ENCODE data around the gene PPP1R1A.
A peak's percentile ranks its signal among the peaks of the same experiment; 100 is the strongest.

PPP1R1A gene

DNA sequence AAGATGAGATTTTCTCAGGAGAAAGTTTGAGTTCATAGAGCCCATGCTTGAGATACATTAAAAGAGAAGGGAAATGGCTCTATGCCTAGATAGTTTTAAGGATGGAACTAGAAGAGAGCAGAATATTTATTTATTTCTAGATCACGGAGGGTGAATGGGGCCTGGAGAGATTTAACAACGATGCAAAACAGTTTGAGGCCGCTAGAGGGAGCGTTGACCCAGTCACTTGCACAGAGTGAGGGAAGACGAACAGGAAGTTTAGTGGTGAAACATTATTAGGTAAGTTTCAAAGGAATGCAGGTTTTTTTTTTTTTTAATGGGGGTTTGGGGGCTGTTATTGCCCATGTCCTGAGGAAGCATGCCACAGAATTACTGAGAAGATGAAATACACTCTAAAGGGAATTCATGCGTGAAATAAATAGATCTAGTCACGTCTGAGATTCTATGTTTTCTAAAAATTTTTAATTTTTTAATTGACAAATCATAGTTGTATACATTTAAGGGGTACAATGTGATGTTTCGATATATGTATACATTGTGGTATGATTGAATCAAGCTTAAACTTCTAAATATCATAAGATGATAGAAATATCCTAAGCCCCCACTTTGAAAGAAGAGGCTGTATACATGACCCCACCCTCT lies 14.8 kb upstream of the PPP1R1A start:
- DNase-seq: peak; percentile 43

DNA sequence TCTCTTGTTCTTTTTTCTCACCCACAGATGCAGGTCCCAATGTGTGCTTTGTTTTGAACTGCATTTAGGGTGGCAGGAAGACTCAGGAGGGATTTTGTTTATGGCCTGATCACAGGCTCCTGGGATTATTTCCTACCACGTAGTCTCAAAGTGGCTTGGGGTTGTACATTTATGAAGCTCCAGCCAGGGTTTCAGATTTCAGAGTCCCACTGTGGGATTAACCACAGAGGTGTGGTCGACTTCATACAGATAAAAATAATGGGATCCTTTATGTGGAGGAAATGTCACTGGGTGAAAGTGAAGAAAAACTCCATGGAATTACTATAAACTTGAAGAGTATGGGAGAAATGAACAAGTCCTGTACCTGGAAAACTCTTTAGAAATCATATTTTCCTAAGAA lies 14.2 kb upstream of the PPP1R1A start:
- DNase-seq: no peak

DNA sequence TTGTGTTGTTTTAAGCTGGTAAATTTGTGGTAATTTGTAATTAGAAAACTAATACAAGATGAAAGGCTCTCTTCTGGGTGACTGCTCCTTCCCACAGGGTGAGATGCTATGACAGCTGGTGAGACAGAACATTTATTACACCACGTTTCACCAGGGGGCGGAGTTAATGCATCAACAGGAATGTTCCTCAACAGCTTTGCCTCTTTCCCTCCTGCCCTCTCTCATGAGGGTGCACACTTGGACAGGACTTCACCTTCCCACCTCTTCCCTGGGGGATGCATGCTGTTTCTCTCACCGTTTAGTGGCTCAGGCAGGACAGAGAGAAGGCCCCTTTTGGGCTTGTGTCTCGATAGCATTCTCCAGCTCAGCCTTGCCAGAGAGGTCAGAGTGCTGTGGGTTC lies 13.4 kb upstream of the PPP1R1A start:
- no peak for DNase-seq

DNA sequence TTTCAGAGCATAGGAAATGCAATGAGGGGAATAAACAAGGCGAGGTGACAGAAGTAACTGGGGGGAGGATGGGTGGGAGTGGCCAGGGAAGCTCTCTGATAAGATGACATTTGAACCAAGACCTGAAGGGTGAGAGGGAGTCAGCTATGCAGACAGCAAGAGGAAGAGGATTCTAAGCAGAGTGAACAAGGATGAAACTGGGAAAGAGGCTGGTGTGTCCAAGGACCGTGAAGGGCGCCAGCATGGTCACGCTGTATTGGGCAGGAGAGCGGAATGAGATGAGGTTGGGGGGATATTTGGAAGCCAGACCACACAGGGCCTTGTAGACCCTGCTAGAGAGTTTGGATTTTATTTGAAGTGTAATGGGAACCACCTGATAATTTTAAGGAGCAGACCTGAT lies 10.5 kb upstream of the PPP1R1A start:
- DNase-seq: no peak

DNA sequence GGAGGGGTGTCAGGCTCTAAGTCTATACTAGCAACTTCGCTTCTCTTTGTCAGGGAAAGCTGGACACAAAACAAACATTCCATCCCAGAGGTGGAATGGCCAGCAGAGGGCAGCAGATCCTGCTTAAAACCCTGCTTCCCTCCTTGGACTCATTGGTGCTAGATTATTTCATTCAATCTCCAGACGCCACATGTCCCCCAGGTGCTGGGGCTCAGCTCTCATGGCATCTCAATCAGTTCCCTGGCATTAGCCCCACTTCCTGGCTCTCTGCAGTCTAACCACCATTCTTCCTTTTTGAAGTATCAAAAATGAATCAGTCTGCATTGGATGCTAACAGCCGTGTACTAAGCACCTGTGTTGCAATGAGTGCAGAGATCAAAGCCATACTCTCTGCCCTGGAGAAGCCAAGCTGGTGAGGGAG lies 8.1 kb upstream of the PPP1R1A start:
- DNase-seq: peak; percentile 68

DNA sequence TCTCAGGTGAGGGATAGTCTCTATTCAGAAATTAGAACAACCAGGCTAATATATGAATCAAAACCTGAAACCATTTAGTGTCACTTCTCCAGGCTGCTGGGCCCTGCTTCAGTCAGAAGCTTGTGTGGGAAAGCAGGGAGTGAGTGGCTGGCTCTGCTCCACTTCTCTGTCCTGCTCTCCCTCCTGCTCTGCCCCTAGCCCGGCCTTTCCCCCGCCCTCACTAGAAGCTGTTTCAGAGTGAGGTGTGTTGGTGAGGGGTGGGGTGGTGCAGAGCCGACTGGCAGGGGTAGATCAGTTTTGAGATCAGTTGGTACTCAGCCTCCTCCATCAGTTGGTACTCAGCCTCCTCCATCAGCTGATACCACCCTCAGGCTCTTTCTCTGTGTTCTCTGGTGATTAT lies 7.0 kb upstream of the PPP1R1A start:
- DNase-seq: no peak

DNA sequence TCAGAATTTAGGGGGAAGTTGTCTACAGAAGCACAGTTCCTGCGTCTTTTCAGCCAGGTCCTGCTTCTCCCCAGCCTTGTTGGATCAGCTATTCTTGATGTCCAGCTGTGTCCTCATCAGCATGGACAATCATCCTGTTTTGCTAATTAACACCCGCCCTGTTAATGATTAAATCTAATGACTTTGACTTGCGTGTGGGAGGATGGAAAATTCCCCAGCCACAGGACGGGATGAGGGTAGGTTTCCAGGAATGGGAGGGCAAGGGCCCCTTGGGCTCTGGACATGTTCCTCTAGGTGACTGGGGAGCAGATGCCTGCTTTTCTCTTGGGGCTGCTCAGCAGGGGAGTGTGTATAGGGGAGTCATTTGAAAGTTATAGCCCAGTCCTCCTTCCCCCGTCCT lies 5.3 kb upstream of the PPP1R1A start:
- DNase-seq: no peak

DNA sequence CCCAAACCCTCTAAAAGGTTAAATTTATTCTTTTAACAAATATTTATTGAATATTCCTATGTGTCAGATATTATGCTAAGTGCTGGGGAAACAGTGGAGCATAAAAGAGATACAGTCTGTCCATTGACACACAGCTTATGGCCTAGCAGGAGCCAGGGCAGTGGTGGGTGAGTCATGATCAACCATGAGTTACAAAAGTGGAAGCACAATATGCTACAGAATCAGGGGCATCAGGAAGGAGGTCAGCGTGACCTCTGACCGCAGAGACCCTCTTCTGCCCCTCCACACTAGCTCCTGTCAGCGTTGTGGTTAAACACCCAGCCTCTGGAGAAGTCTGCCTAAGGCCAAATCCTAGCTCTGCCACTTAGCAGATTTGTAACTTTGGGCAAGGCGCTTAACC lies 4.7 kb upstream of the PPP1R1A start:
- no peak for DNase-seq

DNA sequence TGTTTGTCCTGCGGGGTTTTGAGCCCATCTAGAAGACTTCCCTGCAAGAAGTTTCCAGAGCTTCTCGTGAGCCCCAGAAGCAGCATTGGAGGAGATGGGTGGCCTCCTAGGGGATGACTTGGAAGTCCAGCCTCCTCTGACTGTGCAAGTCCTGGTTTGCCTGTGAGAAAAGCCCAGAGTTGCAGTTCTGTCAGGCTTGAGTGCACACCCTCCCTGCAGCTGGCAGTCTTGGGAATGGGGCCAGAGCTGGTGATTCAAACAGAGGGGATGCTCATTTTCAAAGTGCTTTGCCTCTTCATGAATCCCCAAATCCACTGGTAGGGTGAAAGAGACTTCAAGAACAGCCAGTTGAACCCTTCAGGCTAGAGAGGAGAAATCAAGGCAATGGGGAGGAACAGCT lies 3.9 kb upstream of the PPP1R1A start:
- no peak for DNase-seq

DNA sequence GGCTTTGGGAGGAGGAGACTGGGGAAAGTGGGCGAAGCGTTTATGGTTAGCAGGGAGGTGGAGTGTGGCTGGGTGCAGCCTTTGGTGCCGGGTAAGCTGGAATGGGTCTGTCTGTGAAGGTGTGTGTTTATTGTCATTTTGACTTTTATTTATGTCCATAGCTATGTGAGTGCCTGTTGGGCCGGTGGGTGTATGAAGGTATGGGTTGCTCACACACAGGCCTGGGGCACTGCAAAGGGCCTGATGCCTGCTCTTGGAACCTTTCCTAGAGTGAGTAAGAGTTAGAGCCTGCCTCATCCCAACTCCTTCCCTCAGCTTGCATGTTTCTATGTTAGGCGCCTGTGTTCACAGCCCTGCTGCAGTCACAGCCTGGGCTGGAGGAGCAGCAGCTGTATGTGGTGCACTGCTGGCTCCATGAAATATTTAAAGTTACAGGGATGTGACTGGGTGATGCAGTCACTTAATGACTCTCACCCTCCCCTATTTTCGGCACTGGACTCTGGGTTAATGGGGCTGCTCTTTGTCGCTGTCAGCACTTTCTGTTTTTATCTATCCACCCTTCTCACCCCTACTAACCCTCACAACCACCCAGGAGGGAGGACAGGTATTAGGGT lies 2.6 kb upstream of the PPP1R1A start:
- no peak for DNase-seq

DNA sequence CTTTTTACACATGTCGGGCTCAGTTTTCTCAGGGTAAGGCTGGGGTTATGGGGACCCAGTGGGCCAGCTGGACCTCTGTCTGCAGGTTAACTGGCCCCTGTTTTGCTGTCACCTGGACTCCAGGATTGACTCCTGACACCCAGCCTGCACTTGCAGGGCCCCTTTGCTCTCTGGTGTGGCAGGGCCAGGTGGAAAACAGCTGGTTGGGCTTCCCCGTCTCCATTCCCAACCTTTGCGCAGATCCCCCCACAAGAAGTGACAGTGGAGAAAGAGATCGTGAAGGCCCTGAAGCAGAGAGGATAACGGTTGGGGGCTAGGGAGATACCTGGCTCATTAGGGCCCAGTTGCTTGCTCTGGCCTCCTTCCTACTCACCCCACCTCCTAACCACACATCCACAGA lies 1.5 kb upstream of the PPP1R1A start:
- no peak for DNase-seq

DNA sequence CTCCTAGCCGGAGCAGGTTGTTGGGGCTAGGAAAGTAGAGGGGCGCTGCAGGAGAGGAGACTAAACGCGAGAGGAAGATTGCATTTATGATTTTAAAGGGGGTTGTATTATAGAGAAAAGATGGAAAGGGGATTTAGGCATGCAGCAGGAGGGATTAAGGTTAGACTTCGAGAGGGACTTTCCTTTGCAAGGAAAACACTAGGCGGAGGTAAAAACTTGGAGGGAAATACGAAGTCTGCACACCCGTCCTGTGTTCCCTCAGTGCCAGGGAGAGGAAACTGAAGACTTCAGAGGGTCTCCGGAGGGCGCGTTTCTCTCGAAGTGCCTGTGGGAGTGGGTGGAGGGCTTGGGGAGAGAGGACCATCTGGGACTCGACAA lies 420 bp upstream of the PPP1R1A start:
- no peak for DNase-seq

DNA sequence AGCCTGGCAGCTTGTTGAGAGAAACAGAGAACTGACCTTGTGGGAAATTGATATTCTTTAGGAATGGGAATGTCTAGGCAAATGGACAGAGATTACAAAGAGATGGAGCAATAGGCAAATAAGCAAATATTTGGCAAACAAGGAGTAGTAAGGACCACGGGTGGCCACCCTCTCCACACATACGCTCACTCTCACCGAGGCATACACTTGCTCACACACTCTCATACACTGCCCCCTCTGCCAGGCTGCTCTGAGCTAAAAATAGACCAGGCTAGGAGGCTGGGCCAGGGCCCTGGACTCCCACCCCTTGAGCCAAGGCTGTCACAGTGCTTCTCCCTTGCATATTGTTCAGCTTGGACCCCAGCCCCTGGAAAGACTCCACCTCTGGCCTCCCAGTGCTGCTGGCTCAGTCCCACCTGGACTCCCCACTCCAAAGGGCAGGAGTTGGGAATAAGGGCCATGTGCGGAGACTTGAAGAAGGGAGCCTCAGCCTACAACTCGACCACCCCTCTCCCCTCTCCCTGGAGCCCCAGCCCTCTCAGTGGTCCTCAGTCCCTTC lies 1.1 kb downstream of the PPP1R1A start:
- no peak for DNase-seq

DNA sequence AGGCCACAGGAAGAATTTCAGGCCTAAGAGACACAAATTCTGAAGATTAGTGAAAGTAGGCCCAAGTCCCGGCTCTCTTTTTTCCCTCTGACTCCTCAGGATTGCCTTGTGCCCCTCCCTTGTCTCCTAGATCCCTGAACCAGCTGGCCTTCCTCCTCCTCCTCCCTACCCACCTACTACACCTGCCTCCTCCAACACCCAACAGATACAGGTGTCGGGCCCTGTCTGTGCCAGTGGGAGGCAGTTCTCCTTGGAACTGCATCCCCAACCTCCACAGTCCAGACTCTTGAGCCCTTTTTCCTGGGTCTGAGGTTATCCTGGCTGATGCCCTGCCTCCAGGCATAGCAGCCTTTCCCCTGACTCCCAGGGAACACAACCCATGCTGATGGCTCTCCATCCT lies 1.8 kb downstream of the PPP1R1A start:
- DNase-seq: no peak

DNA sequence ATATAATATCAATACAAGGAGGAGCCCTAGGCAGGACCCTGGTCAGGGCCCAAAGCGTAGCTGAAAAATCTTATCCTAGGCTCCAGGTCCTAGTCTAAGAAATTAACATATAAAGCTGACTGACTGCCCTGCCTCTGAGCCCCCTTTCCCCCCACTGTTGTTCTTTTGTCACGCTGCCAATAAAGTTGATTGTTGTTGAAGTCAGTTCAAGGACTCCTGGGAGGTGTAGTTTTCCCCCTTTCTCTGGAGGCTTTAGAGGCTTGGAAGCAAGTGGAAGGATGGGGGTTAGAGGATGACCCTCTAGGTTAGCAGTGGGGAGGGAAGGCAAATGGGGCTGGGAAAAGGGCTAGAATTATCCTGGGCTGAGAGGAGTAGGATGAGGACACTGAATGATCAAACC lies 3.2 kb downstream of the PPP1R1A start:
- DNase-seq: no peak

DNA sequence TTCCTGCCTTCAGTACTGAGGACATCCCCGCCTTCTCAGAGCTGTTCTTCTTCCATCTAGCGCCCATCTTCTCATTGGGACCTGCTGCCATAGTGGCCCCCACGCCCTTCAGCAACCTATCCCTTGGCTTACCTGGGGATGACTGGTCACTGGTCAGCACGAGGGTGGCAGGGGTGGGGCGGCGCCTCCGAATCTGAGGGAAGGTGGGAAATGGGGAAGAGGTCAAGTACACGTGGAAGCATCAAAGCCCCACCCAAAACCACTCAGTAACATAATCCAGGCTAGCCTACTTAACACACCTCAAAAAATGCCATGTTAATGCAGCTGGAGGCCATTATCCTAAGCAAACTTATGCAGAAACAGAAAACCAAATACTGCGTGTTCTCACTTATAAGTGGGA lies 4.3 kb downstream of the PPP1R1A start:
- DNase-seq: no peak

DNA sequence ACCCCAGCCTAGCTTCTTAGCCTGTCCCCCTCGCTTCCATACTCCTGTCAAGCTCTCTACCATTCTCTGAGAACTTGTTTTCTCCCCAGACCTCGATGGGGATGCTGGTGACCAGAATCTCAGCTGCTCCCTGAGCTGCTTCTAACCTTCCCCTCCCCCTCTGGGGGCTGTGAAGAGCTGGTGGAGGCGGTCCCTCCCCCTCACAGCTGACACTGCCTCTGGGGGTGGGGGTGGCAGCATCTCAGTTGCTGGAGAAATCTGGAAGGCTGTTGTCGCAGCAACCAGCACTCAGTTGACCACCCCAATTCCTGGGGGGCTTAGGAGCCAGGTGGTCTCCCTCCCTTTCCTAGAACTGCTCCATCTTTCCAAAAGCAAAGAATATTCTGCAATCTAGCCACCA lies 4.7 kb downstream of the PPP1R1A start:
- DNase-seq: no peak

DNA sequence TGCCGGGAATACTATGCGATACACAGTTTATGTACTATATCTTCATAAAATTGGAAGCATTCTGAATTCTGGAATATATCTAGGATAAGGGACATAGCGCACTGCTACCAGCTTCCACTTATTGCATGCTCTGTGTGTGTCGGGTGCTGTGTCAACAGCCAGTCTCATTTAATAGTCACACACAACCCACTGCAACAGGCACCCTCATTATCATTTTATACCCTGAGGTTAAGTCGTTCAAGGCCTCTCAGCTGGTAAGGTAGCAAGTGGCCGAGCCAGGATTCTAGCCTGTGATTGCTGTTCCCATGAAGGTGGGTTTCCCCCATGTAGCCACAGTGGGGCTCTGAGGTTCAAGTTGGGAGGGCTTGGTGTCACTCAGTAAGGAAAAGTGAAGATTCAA lies 7.0 kb downstream of the PPP1R1A start:
- DNase-seq: no peak

DNA sequence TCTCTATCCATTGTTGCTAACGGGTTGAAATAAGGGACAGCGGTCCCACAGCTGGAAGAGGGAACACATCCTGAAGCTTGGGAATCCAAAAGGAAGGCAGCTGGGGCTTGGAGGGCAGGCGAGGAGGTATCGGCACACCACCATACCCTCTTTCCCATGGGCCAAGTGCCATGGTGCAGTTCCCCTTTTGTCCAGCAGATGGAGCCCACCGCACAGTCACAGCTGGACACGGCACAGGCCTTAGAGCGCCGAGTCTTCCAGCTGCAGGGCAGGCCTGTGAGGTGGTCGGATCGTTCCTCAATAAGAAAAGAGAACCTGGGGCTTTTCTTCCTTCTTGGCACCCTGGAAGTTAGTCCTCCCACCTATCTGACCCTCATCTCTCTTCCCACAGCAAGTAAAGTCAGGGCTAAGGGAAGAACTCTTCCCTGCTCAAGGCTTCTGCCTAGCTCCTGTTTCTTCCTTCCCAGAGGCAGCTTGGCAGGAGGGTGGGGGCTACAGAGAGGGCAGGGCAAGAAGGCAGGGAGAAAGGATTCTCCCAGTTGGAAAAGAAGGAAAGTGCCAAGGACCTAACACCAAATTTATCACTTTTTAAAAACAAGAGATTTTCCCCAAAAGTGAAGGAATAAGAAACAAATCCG lies 8.6 kb downstream of the PPP1R1A start:
- peak; percentile 43 for DNase-seq

DNA sequence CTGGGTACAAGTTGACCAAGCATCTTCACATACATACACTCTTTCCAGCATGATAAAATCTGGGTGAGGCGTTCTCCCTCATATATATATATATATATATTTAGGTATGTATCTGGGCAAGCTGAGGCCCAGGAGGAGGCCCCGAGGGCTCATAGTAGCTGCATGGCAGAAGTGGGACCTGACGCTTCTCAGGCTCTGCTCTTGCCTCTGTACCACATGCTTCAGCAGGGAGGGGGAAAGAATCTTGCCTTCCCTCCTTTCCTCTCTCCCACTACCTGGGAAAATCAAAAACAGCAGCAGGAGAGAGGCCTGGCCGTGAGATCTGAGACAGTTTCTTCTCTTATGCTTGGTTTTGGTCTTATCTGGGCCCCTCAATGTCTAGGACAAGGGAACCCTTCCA lies 9.2 kb downstream of the PPP1R1A start:
- DNase-seq: no peak

DNA sequence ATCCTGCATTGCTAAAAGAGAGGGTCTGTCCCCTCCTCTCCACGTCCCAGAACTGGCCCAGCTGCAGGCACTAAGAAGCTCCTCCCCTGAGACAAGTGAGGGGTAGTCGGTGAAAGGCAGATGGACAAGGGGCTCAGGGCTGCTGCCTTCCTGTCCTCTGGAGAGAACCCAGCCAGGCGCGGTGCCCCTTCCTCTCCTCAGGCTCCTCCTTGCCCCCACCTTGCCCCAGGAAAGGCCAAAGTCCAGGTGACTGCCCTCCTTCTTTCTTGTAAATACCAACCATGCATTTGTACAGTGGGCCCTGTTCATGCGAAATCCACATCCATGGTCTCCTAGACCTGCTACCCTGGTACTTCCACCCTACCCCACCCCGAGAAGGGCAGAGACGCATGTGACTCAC lies 9.7 kb downstream of the PPP1R1A start:
- no peak for DNase-seq

DNA sequence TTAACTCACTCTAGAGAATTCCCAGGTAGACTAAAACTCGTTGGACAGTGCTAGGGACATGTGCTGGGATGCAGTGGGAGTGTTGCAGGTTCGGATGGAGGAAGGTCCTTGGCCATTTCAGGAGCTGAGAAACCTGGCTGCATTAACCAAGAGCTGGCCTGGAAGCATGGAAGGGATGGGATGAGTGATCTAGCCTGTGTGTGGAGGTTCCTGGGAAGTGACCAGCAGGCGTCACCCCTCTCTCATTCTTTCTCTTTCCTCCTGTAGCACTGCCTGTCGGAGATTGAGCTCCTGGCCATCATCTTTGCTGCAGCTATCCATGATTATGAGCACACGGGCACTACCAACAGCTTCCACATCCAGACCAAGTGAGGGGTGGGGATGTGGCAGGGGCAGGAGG lies 15.6 kb downstream of the PPP1R1A start:
- DNase-seq: no peak

DNA sequence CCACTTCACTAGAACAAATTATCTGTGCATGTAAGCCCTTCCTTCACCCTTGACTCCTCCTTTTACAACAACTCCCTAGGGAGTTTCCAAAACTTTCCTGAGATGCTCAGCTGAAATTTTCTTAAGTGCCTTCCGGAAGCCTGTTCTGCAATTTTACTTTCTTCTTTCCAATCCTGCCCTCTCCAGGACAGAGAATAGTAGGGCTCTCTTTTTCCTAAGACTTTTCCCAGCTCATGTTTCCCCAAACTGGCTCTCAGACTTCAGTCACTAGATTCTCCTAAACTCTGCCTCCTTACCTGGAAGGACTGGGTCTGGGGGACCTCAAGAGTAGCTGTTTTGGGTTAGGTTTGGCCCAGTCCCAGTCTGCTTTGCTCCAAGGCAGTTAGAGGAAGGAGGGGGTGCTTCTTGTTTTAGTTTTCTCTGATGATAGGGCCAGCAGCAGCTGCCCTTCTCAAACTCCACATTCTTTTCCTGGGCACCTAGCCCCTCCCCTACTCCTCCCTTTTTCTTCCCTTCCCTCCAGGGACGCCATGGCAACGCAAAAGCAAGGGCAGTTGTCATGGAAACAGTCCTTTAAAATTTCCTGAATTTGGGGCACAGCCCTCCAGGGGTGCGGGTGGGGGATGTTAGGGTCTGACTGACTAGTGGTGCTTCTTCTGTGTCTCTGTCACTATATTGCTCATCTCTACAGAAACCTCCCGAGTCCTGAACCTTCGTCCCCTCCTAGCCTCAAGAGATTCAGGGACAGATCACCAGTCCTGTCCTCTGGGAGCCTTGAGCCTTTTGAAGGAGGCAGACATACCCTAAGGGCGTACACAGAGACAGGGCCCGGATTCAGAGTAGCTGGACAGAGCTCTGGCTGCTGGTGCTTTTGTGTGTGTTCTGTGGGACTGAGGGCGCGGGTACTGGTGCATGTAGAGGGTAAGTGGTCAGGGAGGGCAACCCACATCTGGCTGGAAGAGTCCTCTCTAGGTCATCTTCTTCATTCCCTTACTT lies 17.0 kb downstream of the PPP1R1A start:
- no peak for DNase-seq
